ENCODE data around the gene AP2A2.

Gene AP2A2

GRCh38 chr11:1005928-1006327 lies 80.3 kb downstream of the AP2A2 start:
- H3K4me1 Mint-ChIP-seq, result no peaks in the 10 kb centered on the region
- no peaks in the 10 kb centered on the region for H3K9me3 Mint-ChIP-seq
- no peak overlapping the region for H3K4me3 Mint-ChIP-seq
- H3K27me3 Mint-ChIP-seq, result no peaks in the 10 kb centered on the region
- CTCF ChIA-PET, result no interaction called here
- no peak for DNase-seq
- H3K36me3 Mint-ChIP-seq, result peaks cover 38% of the 10 kb centered on the region
- H3K27ac Mint-ChIP-seq, result no peak overlapping the region

DNA sequence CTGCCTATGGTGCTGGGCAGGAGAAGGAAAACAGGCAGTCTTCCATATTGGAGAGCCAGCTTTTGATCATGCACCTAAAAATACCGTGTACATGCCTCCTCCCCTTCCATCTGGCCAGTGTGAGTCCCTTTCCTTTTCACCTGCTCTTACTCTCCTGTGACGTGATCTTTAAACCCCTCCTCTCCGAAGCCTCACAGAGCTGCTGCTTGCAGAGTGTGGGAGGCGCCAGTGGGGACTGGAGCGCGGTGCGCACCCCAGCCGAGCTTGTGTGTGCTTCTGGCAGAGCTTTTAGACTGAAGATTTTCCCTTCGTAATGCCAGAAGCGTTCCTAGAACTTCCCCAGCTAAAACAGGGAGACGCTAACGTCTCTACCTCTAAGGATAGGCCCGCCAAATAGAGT lies 81.1 kb downstream of the AP2A2 start:
- Mint-ChIP-seq H3K4me1 (no peaks in the 10 kb centered on the region), H3K4me3 (no peak overlapping the region), H3K36me3 (peaks cover 32% of the 10 kb centered on the region), H3K9me3 (no peaks in the 10 kb centered on the region), H3K27me3 (no peaks in the 10 kb centered on the region), H3K27ac (no peak overlapping the region)
- CTCF ChIA-PET, result interaction anchor here (0.5 kb wide), 1 partner anchor 39 kb away, joined by 4 read pairs; no protein-coding TSS in a partner anchor
- no peak for DNase-seq

GRCh38 chr11:1007279-1007678 lies 81.6 kb downstream of the AP2A2 start:
- Mint-ChIP-seq H3K27me3 (no peaks in the 10 kb centered on the region), H3K4me1 (no peaks in the 10 kb centered on the region), H3K9me3 (no peaks in the 10 kb centered on the region), H3K4me3 (no peak overlapping the region), H3K36me3 (peaks cover 29% of the 10 kb centered on the region), H3K27ac (no peak overlapping the region)
- DNase-seq, result no peak
- CTCF ChIA-PET, result no interaction called here

DNA sequence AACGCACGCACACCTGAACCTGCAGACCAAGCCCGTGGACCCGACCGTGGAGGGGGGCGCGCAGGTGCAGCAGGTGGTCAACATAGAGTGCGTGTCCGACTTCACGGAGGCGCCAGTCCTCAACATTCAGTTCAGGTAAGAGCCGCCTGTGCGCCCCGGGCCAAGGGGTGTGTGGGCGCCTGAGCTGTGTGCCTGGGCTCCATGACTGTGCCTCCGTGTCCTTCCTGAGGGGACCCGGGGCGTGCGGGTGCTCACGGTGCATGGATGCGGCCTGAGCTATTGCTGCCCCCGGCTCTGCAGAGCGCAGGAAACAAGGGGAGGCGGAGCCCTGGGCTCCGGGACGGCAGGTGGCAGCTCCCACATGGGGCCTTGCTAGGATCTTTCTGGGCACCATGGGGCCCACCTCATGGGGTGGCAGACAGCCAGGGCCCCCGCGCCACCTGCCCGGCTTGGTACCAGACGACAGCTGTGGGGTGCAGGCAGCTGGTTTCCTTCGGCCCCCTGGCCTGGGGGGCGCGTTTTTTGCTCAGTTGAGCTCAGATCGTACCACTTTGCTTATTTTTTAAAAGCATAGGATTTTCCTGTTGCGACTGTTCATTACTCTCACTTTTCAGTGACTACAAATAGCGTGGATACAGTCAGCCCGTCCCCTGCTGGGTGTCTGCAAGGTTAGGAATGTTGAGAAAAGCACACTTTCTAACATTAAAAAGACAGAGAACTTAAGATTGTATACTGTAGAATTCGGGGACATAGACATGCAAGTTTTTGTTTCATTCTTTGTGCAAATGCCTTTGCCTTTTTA lies 82.5 kb downstream of the AP2A2 start:
- DNase-seq, result no peak
- Mint-ChIP-seq H3K4me3 (no peak overlapping the region), H3K27ac (no peak overlapping the region), H3K4me1 (no peaks in the 10 kb centered on the region), H3K9me3 (no peaks in the 10 kb centered on the region), H3K27me3 (no peaks in the 10 kb centered on the region), H3K36me3 (peaks cover 26% of the 10 kb centered on the region)
- CTCF ChIA-PET, result no interaction called here

GRCh38 chr11:1008803-1009145 lies 83.1 kb downstream of the AP2A2 start:
- Mint-ChIP-seq H3K36me3 (peaks cover 22% of the 10 kb centered on the region), H3K9me3 (no peaks in the 10 kb centered on the region), H3K4me1 (no peaks in the 10 kb centered on the region), H3K27ac (no peak overlapping the region), H3K27me3 (no peaks in the 10 kb centered on the region), H3K4me3 (no peak overlapping the region)
- CTCF ChIA-PET, result no interaction called here
- DNase-seq, result no peak

DNA sequence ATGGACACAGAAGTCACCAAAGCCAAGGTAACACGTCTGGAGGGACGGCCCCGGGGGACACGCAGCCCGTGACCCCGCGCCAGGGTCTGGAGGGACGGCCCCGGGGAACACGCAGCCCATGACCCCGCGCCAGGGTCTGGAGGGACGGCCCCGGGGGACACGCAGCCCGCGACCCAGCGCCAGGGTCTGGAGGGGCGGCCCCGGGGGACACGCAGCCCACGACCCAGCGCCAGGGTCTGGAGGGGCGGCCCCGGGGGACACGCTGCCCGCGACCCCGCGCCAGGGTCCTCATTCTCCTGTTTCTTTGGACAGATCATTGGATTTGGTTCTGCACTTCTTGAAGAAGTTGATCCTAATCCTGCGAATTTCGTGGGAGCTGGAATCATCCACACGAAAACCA lies 83.7 kb downstream of the AP2A2 start:
- DNase-seq, result no peak
- no peak overlapping the region for H3K4me3 Mint-ChIP-seq
- no peaks in the 10 kb centered on the region for H3K27me3 Mint-ChIP-seq
- CTCF ChIA-PET, result no interaction called here
- H3K9me3 Mint-ChIP-seq, result no peaks in the 10 kb centered on the region
- no peaks in the 10 kb centered on the region for H3K4me1 Mint-ChIP-seq
- peaks cover 22% of the 10 kb centered on the region for H3K36me3 Mint-ChIP-seq
- no peak overlapping the region for H3K27ac Mint-ChIP-seq

DNA sequence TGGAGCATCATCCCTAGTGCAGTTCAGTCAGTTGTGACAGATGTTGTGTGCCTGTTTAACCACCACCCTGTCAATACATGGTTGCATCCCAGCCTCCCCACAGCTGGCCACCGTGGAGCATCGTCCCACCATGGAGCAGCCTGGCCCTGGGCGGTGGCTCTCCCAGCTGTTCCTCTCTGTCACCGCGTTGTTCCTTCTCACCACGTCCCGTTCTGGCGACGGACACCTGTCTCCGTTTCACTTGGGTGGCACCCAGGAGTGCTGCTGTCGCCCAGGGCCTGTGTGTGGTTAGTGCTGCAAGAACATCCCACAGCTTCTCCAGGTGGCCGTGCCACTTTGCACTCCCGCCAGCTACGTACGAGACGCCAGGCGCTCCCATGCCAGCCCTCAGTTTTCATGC lies 84.3 kb downstream of the AP2A2 start:
- DNase-seq, result no peak
- H3K4me3 Mint-ChIP-seq, result no peak overlapping the region
- H3K9me3 Mint-ChIP-seq, result no peaks in the 10 kb centered on the region
- peaks cover 20% of the 10 kb centered on the region for H3K36me3 Mint-ChIP-seq
- CTCF ChIA-PET, result no interaction called here
- no peaks in the 10 kb centered on the region for H3K27me3 Mint-ChIP-seq
- no peak overlapping the region for H3K27ac Mint-ChIP-seq
- no peaks in the 10 kb centered on the region for H3K4me1 Mint-ChIP-seq

DNA sequence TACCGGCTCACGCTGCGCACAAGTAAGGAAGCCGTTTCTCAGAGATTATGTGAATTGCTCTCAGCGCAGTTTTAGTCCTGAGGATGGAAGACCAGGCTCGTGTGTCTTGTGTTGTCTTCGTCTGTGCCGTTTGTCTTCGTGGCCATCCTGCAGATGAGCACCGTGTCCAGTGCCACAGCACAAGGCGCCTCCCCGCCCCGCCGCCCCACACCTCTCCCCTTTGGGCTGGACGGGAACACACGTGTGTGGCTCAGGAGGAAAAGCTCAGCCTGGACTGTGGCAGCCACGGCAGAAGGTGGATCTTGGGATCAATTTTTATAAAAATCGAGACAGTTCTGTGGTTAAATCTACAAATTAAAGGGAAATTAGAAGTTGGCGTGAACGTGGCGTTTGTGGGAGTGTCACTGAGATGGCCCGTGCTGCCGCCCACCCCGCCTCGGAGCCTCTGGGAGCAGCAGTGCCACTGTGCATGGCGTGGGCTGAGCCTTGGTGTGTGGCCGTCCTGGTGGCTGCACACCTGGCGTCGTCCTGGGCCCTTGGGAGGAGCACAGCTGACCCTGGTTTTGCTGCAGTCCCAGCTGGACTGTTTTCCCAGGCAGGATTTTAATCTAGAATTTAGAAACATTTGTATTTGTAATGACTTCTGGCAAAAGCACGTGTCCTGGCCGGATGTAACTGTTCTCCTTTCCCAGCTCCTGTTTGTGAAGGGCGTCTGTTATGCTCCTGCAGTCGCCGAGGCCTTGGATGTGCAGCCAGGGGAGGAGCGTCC lies 85.1 kb downstream of the AP2A2 start:
- Mint-ChIP-seq H3K36me3 (peaks cover 18% of the 10 kb centered on the region), H3K9me3 (no peaks in the 10 kb centered on the region), H3K4me1 (no peaks in the 10 kb centered on the region), H3K27me3 (no peaks in the 10 kb centered on the region), H3K27ac (no peak overlapping the region), H3K4me3 (no peak overlapping the region)
- DNase-seq, result no peak
- CTCF ChIA-PET, result no interaction called here

DNA sequence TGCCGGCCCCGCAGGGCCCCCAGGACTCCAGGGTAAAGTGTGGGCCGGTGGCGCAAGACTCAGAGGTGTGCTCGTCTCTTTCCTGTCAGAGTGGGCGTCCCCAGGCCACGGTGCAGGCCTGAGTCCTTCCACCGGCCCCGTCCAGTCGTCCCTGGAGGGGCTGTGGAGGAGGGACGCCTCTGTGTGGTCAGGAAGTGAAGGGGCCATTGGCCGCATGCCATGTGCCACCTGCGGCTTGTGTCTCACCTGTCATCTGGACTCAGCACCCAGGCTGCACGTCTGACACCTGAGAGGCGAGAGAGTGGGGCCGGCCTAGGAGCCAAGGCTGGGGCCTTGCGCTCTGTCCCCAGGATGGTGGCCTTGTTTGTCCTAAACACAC lies 85.6 kb downstream of the AP2A2 start:
- H3K27me3 Mint-ChIP-seq, result no peaks in the 10 kb centered on the region
- H3K9me3 Mint-ChIP-seq, result no peaks in the 10 kb centered on the region
- no peak overlapping the region for H3K27ac Mint-ChIP-seq
- no peak overlapping the region for H3K4me3 Mint-ChIP-seq
- CTCF ChIA-PET, result no interaction called here
- H3K36me3 Mint-ChIP-seq, result peaks cover 16% of the 10 kb centered on the region
- no peaks in the 10 kb centered on the region for H3K4me1 Mint-ChIP-seq
- DNase-seq, result no peak

GRCh38 chr11:1012291-1012690 lies 86.6 kb downstream of the AP2A2 start:
- Mint-ChIP-seq H3K9me3 (peaks cover 9% of the 10 kb centered on the region), H3K4me3 (no peak overlapping the region), H3K36me3 (peaks cover 13% of the 10 kb centered on the region), H3K27ac (no peak overlapping the region), H3K4me1 (peaks cover 8% of the 10 kb centered on the region), H3K27me3 (no peaks in the 10 kb centered on the region)
- no peak for DNase-seq
- CTCF ChIA-PET, result no interaction called here

- H3K9me3 Mint-ChIP-seq, result peaks cover 14% of the 10 kb centered on the region
- DNase-seq, result no peak
- no peaks in the 10 kb centered on the region for H3K27me3 Mint-ChIP-seq
- peaks cover 13% of the 10 kb centered on the region for H3K36me3 Mint-ChIP-seq
- no peak overlapping the region for H3K4me3 Mint-ChIP-seq
- H3K27ac Mint-ChIP-seq, result no peak overlapping the region
- CTCF ChIA-PET, result no interaction called here
- H3K4me1 Mint-ChIP-seq, result peaks cover 12% of the 10 kb centered on the region
Observed at GRCh38 chr11:1012740-1013630, 87.3 kb downstream of the AP2A2 start.

DNA sequence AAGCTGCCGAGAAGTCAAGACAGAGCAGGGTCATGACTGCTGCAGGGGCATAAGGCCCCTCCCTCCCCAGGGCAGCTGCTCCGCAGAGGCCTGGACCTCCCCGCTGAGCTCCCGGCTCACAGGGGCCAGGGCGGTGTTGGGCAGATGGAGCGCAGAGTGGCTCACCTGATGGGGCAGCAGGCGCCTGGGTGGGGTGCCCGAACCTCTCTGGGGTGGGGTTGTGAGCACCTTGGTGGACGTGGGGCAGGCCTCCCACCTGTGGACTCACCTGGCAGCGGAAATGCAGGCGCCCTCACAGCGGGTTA lies 87.9 kb downstream of the AP2A2 start:
- no peak overlapping the region for H3K4me3 Mint-ChIP-seq
- H3K36me3 Mint-ChIP-seq, result peaks cover 13% of the 10 kb centered on the region
- peaks cover 14% of the 10 kb centered on the region for H3K9me3 Mint-ChIP-seq
- H3K27ac Mint-ChIP-seq, result no peak overlapping the region
- CTCF ChIA-PET, result no interaction called here
- peaks cover 12% of the 10 kb centered on the region for H3K4me1 Mint-ChIP-seq
- H3K27me3 Mint-ChIP-seq, result no peaks in the 10 kb centered on the region
- DNase-seq, result no peak

- Mint-ChIP-seq H3K4me1 (peaks cover 12% of the 10 kb centered on the region), H3K36me3 (peaks cover 13% of the 10 kb centered on the region), H3K9me3 (peaks cover 14% of the 10 kb centered on the region), H3K27me3 (no peaks in the 10 kb centered on the region), H3K27ac (no peak overlapping the region), H3K4me3 (no peak overlapping the region)
- CTCF ChIA-PET, result no interaction called here
- no peak for DNase-seq
Observed at GRCh38 chr11:1014276-1014675, 88.6 kb downstream of the AP2A2 start.

DNA sequence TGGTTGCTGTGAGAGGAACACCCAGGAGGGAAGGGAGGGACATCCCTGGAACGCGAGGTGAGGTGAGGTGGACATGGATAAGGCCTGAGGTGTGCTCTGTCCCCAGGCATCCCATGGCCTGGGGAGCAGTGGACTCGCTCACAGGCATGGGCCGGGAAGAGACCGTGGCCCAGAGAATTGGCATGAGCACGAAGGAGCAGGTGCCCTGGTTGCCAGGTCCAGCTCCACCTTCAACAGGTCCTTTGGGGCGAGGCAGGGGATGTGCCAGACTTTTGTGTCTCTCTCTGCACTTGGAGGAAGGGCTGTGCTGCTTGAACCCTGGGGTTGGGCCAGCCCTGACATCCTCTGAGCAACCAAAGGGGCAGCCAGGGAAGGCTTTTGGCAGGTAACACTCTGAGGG lies 89.4 kb downstream of the AP2A2 start:
- no peak overlapping the region for H3K4me3 Mint-ChIP-seq
- no peak for DNase-seq
- H3K9me3 Mint-ChIP-seq, result peaks cover 14% of the 10 kb centered on the region
- H3K36me3 Mint-ChIP-seq, result peaks cover 7% of the 10 kb centered on the region
- no peak overlapping the region for H3K27ac Mint-ChIP-seq
- no peaks in the 10 kb centered on the region for H3K27me3 Mint-ChIP-seq
- CTCF ChIA-PET, result no interaction called here
- peaks cover 12% of the 10 kb centered on the region for H3K4me1 Mint-ChIP-seq

Data from activated naive CD4-positive, alpha-beta T cell treated with anti-CD3 and anti-CD28 coated beads, Interleukin-2, amount 10 ng/mL, durations not matched to agents 7 days and 5 days (primary cell).